ENCODE measurements around the gene TFEC.
"Not testable (repeated sequence)": the region's sequence is repeated elsewhere in the genome, so short reads cannot be mapped to it uniquely, and the experiment has no call there.

TFEC gene, protein sequence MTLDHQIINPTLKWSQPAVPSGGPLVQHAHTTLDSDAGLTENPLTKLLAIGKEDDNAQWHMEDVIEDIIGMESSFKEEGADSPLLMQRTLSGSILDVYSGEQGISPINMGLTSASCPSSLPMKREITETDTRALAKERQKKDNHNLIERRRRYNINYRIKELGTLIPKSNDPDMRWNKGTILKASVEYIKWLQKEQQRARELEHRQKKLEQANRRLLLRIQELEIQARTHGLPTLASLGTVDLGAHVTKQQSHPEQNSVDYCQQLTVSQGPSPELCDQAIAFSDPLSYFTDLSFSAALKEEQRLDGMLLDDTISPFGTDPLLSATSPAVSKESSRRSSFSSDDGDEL

DNA sequence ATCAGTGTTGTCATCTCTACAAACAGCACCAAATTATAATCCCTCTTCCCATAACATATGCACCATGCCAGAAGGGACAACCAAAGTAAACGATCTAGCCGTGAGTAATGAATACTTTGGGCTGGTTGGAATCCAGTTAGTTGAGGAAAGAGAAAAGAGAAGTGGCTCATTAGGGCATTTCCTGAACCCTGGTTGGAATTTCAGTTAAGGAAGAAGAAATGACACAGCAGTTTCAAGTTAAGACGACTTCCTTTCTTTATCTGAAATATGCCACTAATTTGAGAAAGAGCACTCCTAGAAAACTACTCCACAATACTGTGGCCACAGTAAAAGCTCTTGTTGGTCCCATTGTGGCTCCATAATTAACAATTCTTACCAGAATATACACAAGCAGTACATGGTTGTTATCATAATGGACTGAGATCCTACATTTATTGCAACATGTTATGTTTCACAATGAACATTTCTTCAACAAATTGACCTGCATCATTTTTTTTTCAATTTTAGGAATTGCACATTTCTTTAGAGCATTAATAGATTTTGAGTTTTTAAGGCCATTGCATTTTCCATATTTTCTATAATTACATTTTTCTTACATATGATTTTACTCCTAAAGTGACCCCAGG is at the start of gene TFEC:
TFEC (minus strand) TSS at position 113 of the 626 bp plus-strand sequence. CDS start 46,322 bp downstream, outside the sequence.
- no peak for DNase-seq (ENCODE audit: extremely low spot score)
- POLR2A ChIA-PET = no interaction called here
- CTCF ChIA-PET = interaction anchor here (1.1 kb wide), 1 partner anchor 9 kb away, joined by 3 read pairs; no protein-coding TSS in a partner anchor

DNA sequence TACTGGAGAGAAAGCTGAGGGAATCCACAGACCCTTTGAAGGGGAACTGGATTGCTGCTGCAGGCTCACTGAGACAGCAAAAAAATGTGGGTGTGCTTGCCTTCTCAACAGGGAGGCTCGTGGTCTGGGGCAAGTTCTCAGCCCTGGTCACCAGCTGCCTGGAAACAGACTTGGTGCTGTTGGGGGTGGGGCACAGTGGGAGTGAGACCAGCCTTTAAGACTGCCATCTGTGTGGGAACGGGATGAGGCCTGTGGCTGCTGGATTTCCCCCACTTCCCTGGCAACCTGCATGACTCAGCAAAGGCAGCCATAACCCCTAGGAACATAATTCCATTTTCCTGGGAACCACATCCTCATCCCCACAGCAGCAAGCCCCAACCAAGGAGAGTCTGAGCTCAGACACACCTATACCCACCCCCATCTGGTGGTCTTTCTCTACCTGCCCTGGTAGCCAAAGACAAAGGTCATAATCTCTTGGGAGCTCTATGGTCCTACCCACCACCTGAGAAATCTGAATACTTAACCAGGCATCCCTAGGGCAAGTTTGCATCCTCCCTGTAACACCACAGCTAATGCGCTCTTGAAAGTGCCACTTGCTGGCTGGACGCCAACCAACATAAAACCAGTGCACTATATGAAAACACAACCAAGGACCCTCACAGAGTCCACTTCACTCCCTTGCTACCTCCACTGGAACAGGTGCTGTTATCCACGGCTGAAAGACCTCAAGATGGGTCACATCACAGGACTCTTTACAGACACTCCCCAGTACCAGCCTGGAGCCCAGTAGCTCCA is 45.0 kb upstream of the TFEC start:
- ChIA-PET CTCF (interaction anchor here (0.6 to 1.5 kb wide), 2 partner anchors 8 to 20 kb away, joined by 3 read pairs; no protein-coding TSS in a partner anchor), POLR2A (no interaction called here)
- TF ChIP-seq, protein P1, sequence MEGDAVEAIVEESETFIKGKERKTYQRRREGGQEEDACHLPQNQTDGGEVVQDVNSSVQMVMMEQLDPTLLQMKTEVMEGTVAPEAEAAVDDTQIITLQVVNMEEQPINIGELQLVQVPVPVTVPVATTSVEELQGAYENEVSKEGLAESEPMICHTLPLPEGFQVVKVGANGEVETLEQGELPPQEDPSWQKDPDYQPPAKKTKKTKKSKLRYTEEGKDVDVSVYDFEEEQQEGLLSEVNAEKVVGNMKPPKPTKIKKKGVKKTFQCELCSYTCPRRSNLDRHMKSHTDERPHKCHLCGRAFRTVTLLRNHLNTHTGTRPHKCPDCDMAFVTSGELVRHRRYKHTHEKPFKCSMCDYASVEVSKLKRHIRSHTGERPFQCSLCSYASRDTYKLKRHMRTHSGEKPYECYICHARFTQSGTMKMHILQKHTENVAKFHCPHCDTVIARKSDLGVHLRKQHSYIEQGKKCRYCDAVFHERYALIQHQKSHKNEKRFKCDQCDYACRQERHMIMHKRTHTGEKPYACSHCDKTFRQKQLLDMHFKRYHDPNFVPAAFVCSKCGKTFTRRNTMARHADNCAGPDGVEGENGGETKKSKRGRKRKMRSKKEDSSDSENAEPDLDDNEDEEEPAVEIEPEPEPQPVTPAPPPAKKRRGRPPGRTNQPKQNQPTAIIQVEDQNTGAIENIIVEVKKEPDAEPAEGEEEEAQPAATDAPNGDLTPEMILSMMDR (IDR thresholded peaks at IDR 0.05; ENCODE audit: control extremely low read depth, extremely low read depth, low read depth, missing control alignments) = no peak
- DNase-seq (ENCODE audit: extremely low spot score) = no peak

More for the DNA sequence above, at the start of gene TFEC:
- TF ChIP-seq, protein P1 (IDR thresholded peaks at IDR 0.05; ENCODE audit: control extremely low read depth, extremely low read depth, low read depth, missing control alignments) = no peak

DNA sequence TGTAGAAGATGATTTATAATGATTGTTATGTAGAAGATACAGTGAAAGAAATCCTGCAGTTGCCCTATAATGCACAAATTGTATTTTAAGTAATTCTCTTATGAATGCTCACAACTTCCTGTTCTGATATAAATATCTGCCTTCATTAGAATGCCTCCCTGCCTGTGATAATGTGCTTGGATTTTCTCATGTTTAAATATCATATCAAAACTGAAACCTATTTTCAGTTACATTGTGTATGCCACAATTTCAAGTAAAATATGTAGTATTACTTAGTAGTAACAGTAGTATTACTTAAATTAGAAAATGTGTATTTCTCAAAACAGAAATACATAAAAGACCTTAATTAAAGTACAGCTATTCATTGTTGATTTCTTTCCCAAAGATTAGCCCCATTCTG is 41.1 kb upstream of the TFEC start:
- CTCF ChIA-PET = interaction anchor here (1.4 kb wide), 1 partner anchor 50 kb away, joined by 3 read pairs; no protein-coding TSS in a partner anchor
- TF ChIP-seq, protein P1 (IDR thresholded peaks at IDR 0.05; ENCODE audit: control extremely low read depth, extremely low read depth, low read depth, missing control alignments) = no peak
- POLR2A ChIA-PET = no interaction called here
- no peak for DNase-seq (ENCODE audit: extremely low spot score)

DNA sequence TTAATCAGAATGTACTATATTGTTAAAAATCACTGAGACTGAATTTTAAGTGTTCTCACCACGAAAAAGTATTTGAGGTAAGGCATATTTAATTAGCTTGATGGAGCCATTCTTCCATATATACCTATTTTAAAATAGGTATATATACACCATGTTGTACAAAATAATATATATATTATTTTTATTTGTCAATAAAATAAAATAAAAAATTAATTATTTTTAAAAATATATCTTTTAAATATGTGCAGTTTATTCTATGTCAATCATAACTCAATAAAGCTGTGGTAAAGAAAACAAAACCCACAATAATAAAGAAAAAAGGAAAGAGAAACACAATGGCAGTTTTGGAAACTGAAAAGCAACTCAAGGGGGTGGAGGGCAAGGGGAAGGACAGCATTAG is 33.6 kb upstream of the TFEC start:
- CTCF ChIA-PET = no interaction called here
- TF ChIP-seq, protein P1 (IDR thresholded peaks at IDR 0.05; ENCODE audit: control extremely low read depth, extremely low read depth, low read depth, missing control alignments) = no peak
- DNase-seq (ENCODE audit: extremely low spot score) = no peak
- POLR2A ChIA-PET = no interaction called here

DNA sequence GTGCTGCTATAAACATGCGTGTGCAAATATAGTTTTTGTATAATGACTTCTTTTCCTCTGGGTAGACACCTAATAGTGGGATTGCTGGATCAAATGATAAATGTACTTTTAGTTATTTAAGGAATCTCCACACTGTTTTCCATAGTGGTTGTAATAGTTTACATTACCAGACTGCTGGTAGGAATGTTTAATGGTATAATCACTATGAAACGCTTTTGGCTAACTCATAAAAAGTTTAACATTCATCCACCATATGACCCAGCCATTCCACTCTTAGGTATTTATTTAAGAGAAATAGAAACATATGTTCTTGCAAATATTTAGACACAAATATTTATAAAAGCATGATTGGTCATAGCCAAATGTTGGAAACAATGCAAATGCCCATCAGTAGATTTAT is 32.1 kb upstream of the TFEC start:
- POLR2A ChIA-PET = no interaction called here
- CTCF ChIA-PET = interaction anchor here (1.8 kb wide), 1 partner anchor 20 kb away, joined by 5 read pairs; no protein-coding TSS in a partner anchor
- TF ChIP-seq, protein P1 (IDR thresholded peaks at IDR 0.05; ENCODE audit: control extremely low read depth, extremely low read depth, low read depth, missing control alignments) = no peak
- no peak for DNase-seq (ENCODE audit: extremely low spot score)

DNA sequence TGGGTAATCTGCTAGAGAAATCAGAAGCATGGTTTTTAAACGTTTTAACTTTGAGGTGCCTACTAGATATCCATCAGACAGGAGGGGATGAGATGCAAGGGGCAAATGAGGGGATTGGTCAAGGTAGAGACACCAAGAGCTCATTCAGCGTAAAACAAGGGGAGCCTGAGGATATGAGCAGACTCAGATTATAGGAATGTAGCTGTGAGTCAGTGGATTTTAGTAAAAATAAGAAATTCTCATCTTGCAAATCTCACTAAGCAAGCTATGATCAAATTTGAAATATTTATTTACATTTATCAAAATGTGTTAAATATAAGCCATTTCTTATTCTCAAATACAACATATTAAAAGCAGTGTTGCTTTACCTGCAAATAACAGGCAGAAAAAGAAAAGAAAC is 21.4 kb upstream of the TFEC start:
- ChIA-PET POLR2A (no interaction called here), CTCF (interaction anchor here (1.8 kb wide), 1 partner anchor 11 kb away, joined by 5 read pairs; no protein-coding TSS in a partner anchor)
- DNase-seq (ENCODE audit: extremely low spot score) = no peak
- TF ChIP-seq, protein P1 (IDR thresholded peaks at IDR 0.05; ENCODE audit: control extremely low read depth, extremely low read depth, low read depth, missing control alignments) = no peak

DNA sequence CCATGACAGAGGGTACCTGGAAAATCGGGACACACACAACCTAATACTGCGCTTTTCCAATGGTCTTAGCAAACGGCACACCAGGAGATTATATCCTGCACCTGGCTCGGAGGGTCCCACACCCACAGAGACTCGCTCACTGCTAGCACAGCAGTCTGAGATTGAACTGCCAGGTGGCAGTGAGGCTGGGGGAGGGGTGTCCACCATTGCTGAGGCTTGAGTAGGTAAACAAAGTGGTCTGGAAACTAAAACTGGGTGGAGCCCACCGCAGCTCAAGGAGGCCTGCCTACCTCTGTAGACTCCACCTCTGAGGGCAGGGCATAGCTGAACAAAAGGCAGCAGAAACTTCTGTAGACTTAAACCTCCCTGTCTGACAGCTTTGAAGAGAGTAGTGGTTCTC is 16.7 kb upstream of the TFEC start:
- DNase-seq (ENCODE audit: extremely low spot score); POLR2A ChIA-PET: not testable (repeated sequence)
- CTCF ChIA-PET = interaction anchor here (1.1 kb wide), 1 partner anchor 9 kb away, joined by 4 read pairs; no protein-coding TSS in a partner anchor

Measured in GM10248 (cell line).